HepG2 (cell line): ENCODE data around the gene MTA1. TPM values are rescaled to one million over a fixed set of nuclear protein-coding genes. Genes with fewer than 3 reads are reported as not detected.

Experiments used
- ATF7-NPFF ChIP-seq: sonication (generic); formaldehyde crosslinking; IDR thresholded peaks from 2 replicates; pipeline ENCODE4 v1.8.1; 2023; ENCODE audit warnings: mild to moderate bottlenecking, low read depth, missing genetic modification reagents, moderate library complexity
- ETV5 ChIP-seq: IDR thresholded peaks from 2 replicates; pipeline ENCODE4 v1.6.1; 2018; ENCODE audit warnings: missing biosample characterization, missing genetic modification reagents, inconsistent platforms, borderline replicate concordance
- KDM1A ChIP-seq: IDR thresholded peaks from 2 replicates; pipeline ENCODE4 v1.6.1; 2016; ENCODE audit warnings: missing compliant biosample characterization
- MLXIP ChIP-seq: sonication (generic); formaldehyde crosslinking; IDR thresholded peaks from 2 replicates; pipeline ENCODE4 v1.9.0; 2021; ENCODE audit warnings: missing genetic modification reagents, borderline replicate concordance
- NCOR1 ChIP-seq: fragments of 200-600 bp; sonication (generic); IDR thresholded peaks from 2 replicates; pipeline ENCODE4 v1.7.0; 2017; ENCODE audit warnings: antibody characterized with exemption, low read length, borderline replicate concordance
- PPARG ChIP-seq: conservative IDR thresholded peaks from 2 replicates; pipeline ENCODE4 v1.6.1; 2016; ENCODE audit warnings: missing biosample characterization, missing genetic modification reagents
- SRF ChIP-seq: IDR thresholded peaks from 2 replicates; pipeline ENCODE4 v1.6.1; 2011; ENCODE audit warnings: mild to moderate bottlenecking, low read depth, low read length, moderate library complexity
- STAT5B ChIP-seq: sonication (generic); formaldehyde crosslinking; IDR thresholded peaks from 2 replicates; pipeline ENCODE4 v1.4.0; 2020; ENCODE audit warnings: missing genetic modification reagents
- TAF1 ChIP-seq: sonication (generic); formaldehyde crosslinking; IDR thresholded peaks from 2 replicates; pipeline ENCODE4 v1.4.0; 2020; ENCODE audit warnings: missing genetic modification reagents
- TARDBP ChIP-seq: sonication (generic); formaldehyde crosslinking; IDR thresholded peaks from 2 replicates; pipeline ENCODE4 v1.8.0; 2022; ENCODE audit warnings: mild to moderate bottlenecking, missing genetic modification reagents
- TCF7 ChIP-seq: sonication (generic); IDR thresholded peaks from 2 replicates; pipeline ENCODE4 v1.6.1; 2016; ENCODE audit warnings: antibody characterized with exemption, low read depth
- U2AF1 ChIP-seq: fragments of 200-400 bp; formaldehyde crosslinking; optimal IDR thresholded peaks from 2 replicates; pipeline ENCODE3; 2017; ENCODE audit warnings: mild to moderate bottlenecking, low read depth, low read length
- ZFP41 ChIP-seq: sonication (generic); formaldehyde crosslinking; IDR thresholded peaks from 2 replicates; pipeline ENCODE4 v1.4.0; 2020; ENCODE audit warnings: mild to moderate bottlenecking, missing genetic modification reagents, borderline replicate concordance
- ZNF24 ChIP-seq: fragments of 450-650 bp; IDR thresholded peaks from 2 replicates; pipeline ENCODE4 v1.6.1; 2017; ENCODE audit warnings: antibody characterized with exemption, mild to moderate bottlenecking
- ZNF317 ChIP-seq: sonication (generic); formaldehyde crosslinking; IDR thresholded peaks from 2 replicates; pipeline ENCODE4 v1.5.0; 2020; ENCODE audit warnings: mild to moderate bottlenecking, missing genetic modification reagents
- ZNF619 ChIP-seq: sonication (generic); formaldehyde crosslinking; IDR thresholded peaks from 2 replicates; pipeline ENCODE4 v1.4.0; 2020; ENCODE audit warnings: mild to moderate bottlenecking, missing genetic modification reagents
- polyA plus RNA-seq, 8 experiments: library from polyadenylated mRNA; depleted of rRNA in 3 of 8; stranded (reverse) in 7 of 8; unstranded in 1 of 8; fragments of >200 nt; fragmentation: Illumina TruSeq in 4 of 8; extraction: Trizol in 4 of 8; gene quantifications; 2 replicates each; pipeline versions ENCODE4 v1.2.1 to v1.2.3, GENCODE V29; 2011 to 2016; ENCODE audit warnings: low read depth in 4 of 8, missing spikeins in 1 of 8, mixed read lengths in 1 of 8; ENCODE audit not compliant: insufficient read depth in 1 of 8
- total RNA-seq, 5 experiments: library from RNA; depleted of rRNA; stranded (reverse); fragments of >200 nt; fragmentation: Illumina TruSeq; extraction: Trizol; gene quantifications; 2 replicates each; pipeline ENCODE4 v1.2.3, GENCODE V29; 2016; ENCODE audit warnings: low read depth in 1 of 5
- TF ChIP-seq, protein P1 (sequence below): IDR thresholded peaks from 2 replicates; pipeline ENCODE4 v1.6.1; 2016; ENCODE audit warnings: low read depth, borderline replicate concordance
- TF ChIP-seq, protein P2 (sequence below): sonication (generic); formaldehyde crosslinking; IDR thresholded peaks from one replicate; pipeline ENCODE4 v1.5.1; 2020; ENCODE audit warnings: mild to moderate bottlenecking, missing genetic modification reagents; ENCODE audit errors: not compliant biosample characterization

MTA1 gene
- total and polyA plus RNA-seq, 2 of the 13 experiments (the other 11 are each of a cell fraction or from before 2014, with no cell fraction given) = 35.2 to 85.8 TPM

DNA sequence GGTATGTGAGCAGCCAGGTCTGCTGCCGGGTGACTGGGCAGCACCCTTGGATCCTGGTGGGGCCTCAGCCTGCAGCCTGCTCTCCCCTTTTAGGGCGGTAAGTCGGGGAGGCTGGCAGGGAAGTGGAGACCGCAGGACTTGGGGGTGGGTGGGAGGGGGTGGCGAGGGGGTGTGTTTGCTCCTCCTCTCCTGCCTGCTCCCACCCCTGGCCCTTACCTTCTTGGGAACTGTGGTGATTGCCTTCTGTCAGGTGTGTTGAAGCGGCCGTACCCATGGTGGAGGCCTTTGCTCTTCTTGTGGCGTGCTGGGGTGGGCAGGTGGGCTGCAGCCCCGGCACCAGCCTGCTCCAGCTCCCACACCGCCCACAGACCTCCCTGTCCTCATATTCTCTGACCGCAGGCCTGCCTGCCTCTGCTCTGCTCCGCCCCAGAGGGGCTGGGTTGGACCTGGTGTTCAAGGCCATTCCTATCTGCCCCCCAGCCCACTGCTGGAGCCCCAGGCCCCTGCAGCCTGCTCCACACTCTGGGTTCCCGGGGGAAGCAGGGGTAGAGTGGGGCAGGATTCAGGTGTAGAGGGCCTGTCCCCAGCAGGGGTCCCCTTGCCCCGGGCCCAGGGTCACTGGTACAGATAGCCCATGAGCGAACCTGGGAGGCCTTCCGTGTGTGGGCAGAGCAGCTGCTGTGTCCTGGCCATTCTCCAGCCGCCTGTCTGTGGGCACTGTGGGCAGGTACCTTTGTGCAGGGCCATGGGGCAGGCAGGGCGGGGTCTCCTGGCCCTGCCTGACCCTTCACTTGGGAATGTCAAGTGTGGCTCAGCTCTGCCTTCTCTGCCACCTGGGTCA lies 76.6 kb downstream of the MTA1 start (continued):
- peak; percentile 58; the same call in 1 of the 2 replicates for TF ChIP-seq NCOR1
- no peak for TF ChIP-seq SRF
- TF ChIP-seq TARDBP (CRISPR knock-in tag) = peak; percentile 89
- TF ChIP-seq PPARG (CRISPR knock-in tag) = peak; percentile 67; the same call in 1 of the 2 replicates
- TF ChIP-seq TAF1 (CRISPR knock-in tag) = peak; percentile 83; the same call in 1 of the 2 replicates
- TF ChIP-seq U2AF1 = peak; percentile 40
- TF ChIP-seq MLXIP (CRISPR knock-in tag) = no peak
- no peak for TF ChIP-seq TCF7
- TF ChIP-seq STAT5B (CRISPR knock-in tag) = no peak; the same call in 1 of the 2 replicates
- TF ChIP-seq ZNF619 = no peak
- TF ChIP-seq, protein P1, sequence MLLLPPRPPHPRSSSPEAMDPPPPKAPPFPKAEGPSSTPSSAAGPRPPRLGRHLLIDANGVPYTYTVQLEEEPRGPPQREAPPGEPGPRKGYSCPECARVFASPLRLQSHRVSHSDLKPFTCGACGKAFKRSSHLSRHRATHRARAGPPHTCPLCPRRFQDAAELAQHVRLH (CRISPR knock-in tag) = peak; percentile 78; the same call in 1 of the 2 replicates
- peak; percentile 44; the same call in 1 of the 2 replicates for TF ChIP-seq ETV5
- no peak for TF ChIP-seq ZNF317 (CRISPR knock-in tag)
- TF ChIP-seq, protein P2, sequence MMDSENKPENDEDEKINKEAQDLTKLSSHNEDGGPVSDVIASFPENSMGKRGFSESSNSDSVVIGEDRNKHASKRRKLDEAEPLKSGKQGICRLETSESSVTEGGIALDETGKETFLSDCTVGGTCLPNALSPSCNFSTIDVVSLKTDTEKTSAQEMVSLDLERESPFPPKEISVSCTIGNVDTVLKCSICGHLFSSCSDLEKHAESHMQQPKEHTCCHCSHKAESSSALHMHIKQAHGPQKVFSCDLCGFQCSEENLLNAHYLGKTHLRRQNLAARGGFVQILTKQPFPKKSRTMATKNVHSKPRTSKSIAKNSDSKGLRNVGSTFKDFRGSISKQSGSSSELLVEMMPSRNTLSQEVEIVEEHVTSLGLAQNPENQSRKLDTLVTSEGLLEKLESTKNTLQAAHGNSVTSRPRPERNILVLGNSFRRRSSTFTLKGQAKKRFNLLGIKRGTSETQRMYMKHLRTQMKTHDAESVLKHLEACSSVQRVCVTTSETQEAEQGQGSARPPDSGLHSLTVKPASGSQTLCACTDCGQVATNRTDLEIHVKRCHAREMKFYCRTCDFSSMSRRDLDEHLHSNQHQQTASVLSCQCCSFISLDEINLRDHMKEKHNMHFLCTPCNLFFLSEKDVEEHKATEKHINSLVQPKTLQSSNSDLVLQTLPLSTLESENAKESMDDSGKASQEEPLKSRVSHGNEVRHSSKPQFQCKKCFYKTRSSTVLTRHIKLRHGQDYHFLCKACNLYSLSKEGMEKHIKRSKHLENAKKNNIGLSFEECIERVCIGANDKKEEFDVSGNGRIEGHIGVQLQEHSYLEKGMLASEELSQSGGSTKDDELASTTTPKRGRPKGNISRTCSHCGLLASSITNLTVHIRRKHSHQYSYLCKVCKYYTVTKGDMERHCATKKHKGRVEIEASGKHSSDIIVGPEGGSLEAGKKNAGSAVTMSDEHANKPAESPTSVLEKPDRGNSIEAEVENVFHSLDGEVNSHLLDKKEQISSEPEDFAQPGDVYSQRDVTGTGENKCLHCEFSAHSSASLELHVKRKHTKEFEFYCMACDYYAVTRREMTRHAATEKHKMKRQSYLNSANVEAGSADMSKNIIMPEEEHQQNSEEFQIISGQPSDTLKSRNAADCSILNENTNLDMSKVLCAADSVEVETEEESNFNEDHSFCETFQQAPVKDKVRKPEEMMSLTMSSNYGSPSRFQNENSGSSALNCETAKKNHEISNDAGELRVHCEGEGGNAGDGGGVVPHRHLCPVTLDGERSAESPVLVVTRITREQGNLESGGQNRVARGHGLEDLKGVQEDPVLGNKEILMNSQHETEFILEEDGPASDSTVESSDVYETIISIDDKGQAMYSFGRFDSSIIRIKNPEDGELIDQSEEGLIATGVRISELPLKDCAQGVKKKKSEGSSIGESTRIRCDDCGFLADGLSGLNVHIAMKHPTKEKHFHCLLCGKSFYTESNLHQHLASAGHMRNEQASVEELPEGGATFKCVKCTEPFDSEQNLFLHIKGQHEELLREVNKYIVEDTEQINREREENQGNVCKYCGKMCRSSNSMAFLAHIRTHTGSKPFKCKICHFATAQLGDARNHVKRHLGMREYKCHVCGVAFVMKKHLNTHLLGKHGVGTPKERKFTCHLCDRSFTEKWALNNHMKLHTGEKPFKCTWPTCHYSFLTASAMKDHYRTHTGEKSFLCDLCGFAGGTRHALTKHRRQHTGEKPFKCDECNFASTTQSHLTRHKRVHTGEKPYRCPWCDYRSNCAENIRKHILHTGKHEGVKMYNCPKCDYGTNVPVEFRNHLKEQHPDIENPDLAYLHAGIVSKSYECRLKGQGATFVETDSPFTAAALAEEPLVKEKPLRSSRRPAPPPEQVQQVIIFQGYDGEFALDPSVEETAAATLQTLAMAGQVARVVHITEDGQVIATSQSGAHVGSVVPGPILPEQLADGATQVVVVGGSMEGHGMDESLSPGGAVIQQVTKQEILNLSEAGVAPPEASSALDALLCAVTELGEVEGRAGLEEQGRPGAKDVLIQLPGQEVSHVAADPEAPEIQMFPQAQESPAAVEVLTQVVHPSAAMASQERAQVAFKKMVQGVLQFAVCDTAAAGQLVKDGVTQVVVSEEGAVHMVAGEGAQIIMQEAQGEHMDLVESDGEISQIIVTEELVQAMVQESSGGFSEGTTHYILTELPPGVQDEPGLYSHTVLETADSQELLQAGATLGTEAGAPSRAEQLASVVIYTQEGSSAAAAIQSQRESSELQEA (CRISPR knock-in tag) = no peak
- TF ChIP-seq ATF7-NPFF (CRISPR knock-in tag) = peak; percentile 29; the same call in 1 of the 2 replicates
- 0 out of 2 replicates have a peak, but pooled peaks have one; percentile 11 for TF ChIP-seq KDM1A (CRISPR knock-in tag)
- TF ChIP-seq ZFP41 (CRISPR knock-in tag) = peak; percentile 80; the same call in 1 of the 2 replicates
- TF ChIP-seq ZNF24 = no peak
